Measurements from ENCODE around the gene NCMAP. TPM values are rescaled to one million over a fixed set of nuclear protein-coding genes. Genes with fewer than 3 reads are reported as not detected.

Gene NCMAP
- polyA plus RNA-seq, 1 experiment, result not detected

DNA sequence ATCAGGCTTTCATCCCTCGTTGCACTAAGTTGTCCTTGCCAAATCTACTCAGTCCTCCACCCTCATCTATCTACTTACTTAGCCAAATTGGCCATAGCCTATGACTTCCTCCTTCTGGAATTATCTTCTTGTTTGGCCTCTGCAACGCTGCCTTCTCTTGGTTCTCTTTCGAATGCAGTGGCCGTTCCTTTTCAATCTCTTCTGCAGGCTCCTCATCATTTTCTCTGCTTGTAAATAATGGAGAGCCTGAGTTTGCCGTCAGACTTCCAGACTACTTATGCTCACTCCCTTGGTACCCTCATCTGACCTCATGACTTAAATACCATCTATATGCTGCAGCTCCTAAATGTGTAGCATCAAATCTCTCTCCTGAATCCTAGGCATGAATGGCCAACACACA is 64.8 kb downstream of the NCMAP start:
- POLR2A ChIA-PET, result no interaction called here
- TF ChIP-seq, protein P1, sequence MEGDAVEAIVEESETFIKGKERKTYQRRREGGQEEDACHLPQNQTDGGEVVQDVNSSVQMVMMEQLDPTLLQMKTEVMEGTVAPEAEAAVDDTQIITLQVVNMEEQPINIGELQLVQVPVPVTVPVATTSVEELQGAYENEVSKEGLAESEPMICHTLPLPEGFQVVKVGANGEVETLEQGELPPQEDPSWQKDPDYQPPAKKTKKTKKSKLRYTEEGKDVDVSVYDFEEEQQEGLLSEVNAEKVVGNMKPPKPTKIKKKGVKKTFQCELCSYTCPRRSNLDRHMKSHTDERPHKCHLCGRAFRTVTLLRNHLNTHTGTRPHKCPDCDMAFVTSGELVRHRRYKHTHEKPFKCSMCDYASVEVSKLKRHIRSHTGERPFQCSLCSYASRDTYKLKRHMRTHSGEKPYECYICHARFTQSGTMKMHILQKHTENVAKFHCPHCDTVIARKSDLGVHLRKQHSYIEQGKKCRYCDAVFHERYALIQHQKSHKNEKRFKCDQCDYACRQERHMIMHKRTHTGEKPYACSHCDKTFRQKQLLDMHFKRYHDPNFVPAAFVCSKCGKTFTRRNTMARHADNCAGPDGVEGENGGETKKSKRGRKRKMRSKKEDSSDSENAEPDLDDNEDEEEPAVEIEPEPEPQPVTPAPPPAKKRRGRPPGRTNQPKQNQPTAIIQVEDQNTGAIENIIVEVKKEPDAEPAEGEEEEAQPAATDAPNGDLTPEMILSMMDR (IDR thresholded peaks at IDR 0.05; ENCODE audit: insufficient read depth, low read depth, low read length), result no peak
- DNase-seq (ENCODE audit: low read depth), result no peak
- Histone ChIP-seq H3K36me3 (ENCODE audit: control insufficient read depth, insufficient read depth, low read length) (no peaks in the 10 kb centered on the region), H3K4me3 (ENCODE audit: low read depth, low read length) (no peak overlapping the region), H3K27me3 (ENCODE audit: control insufficient read depth, insufficient read depth, low read length) (no peaks in the 10 kb centered on the region; the same call in 1 of the 2 replicates)
- CTCF ChIA-PET, result interaction anchor here (1.0 to 1.6 kb wide), 4 partner anchors 10 to 227 kb away, joined by 3 to 5 read pairs (median 4); no protein-coding TSS in a partner anchor

DNA sequence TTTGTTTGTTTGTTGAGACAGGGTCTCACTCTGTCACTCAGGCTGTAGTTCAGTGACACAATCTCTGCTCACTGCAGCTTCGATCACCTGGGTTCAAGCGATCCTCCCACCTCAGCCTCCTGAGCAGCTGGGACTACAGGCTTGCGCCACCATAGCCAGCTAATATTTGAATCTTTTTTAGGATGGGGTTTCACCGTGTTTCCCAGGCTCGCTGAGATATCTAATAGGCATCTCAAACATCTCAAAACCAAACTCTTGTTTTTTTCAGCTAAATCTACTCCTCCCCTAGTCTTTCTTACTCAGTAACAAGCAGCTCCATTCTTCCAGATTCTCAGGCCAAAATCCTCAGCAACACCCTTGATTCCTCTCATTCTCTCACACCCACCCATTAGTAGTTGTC is 65.2 kb downstream of the NCMAP start:
- TF ChIP-seq, protein P1 (IDR thresholded peaks at IDR 0.05; ENCODE audit: insufficient read depth, low read depth, low read length), result no peak
- H3K36me3 ChIP-seq (ENCODE audit: control insufficient read depth, insufficient read depth, low read length), result no peaks in the 10 kb centered on the region
- POLR2A ChIA-PET, result no interaction called here
- CTCF ChIA-PET, result interaction anchor here (0.6 to 1.9 kb wide), 7 partner anchors 10 to 228 kb away, joined by 3 to 6 read pairs (median 4); no protein-coding TSS in a partner anchor
- H3K4me3 ChIP-seq (ENCODE audit: low read depth, low read length), result no peak overlapping the region
- H3K27me3 ChIP-seq (ENCODE audit: control insufficient read depth, insufficient read depth, low read length), result no peaks in the 10 kb centered on the region; the same call in 1 of the 2 replicates
- DNase-seq (ENCODE audit: low read depth), result no peak

DNA sequence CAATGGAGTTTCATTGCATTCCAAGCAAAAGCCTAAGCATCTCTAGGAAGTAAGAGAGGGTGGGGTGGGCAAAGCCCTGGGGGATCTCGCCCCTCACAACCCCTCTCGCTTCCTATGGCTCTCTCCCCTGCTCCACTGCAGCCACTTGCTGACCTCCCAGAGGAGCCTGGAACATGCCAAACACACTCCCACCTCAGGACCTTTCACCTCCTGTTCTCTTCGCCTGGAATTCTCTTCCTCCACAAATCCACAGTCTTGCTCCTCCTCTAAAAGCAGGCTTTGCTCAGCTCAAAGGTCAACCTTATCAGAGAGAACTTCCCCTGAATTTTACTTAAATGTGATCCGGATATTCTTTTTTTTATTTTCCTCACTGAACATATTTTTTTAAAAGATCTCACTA is 66.3 kb downstream of the NCMAP start:
- H3K27me3 ChIP-seq (ENCODE audit: control insufficient read depth, insufficient read depth, low read length), result no peaks in the 10 kb centered on the region; the same call in 1 of the 2 replicates
- TF ChIP-seq, protein P1 (IDR thresholded peaks at IDR 0.05; ENCODE audit: insufficient read depth, low read depth, low read length), result no peak
- no peaks in the 10 kb centered on the region for H3K36me3 ChIP-seq (ENCODE audit: control insufficient read depth, insufficient read depth, low read length)
- ChIA-PET CTCF (interaction anchor here (0.6 to 1.9 kb wide), 3 partner anchors 14 to 423 kb away, joined by 4 to 6 read pairs (median 5); no protein-coding TSS in a partner anchor), POLR2A (no interaction called here)
- H3K4me3 ChIP-seq (ENCODE audit: low read depth, low read length), result no peak overlapping the region
- DNase-seq (ENCODE audit: low read depth), result no peak

DNA sequence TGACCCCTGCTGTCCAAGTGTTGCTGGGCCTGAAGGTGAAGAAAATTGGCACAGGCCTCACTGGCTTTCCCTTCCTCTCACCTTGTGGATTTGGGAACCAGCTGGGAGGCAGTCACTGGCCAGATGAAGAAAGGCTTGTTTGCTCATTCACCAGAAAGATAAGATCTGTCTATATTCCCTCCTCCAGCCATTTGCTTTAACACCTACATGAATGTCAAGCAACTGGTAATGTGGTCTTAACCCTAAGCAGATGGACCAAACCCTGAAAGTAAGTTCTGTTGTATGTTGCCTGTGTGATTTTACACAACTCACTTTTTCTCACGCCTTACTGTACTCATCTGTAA is 76.9 kb downstream of the NCMAP start:
- no peak overlapping the region for H3K4me3 ChIP-seq (ENCODE audit: low read depth, low read length)
- H3K27me3 ChIP-seq (ENCODE audit: control insufficient read depth, insufficient read depth, low read length), result no peaks in the 10 kb centered on the region
- no peaks in the 10 kb centered on the region for H3K36me3 ChIP-seq (ENCODE audit: control insufficient read depth, insufficient read depth, low read length)
- CTCF ChIA-PET, result interaction anchor here (0.9 to 6.7 kb wide), 7 partner anchors 9 to 483 kb away, joined by 3 to 80 read pairs (median 5); no protein-coding TSS in a partner anchor
- TF ChIP-seq, protein P1 (IDR thresholded peaks at IDR 0.05; ENCODE audit: insufficient read depth, low read depth, low read length), result no peak
- POLR2A ChIA-PET, result no interaction called here
- DNase-seq (ENCODE audit: low read depth), result no peak

DNA sequence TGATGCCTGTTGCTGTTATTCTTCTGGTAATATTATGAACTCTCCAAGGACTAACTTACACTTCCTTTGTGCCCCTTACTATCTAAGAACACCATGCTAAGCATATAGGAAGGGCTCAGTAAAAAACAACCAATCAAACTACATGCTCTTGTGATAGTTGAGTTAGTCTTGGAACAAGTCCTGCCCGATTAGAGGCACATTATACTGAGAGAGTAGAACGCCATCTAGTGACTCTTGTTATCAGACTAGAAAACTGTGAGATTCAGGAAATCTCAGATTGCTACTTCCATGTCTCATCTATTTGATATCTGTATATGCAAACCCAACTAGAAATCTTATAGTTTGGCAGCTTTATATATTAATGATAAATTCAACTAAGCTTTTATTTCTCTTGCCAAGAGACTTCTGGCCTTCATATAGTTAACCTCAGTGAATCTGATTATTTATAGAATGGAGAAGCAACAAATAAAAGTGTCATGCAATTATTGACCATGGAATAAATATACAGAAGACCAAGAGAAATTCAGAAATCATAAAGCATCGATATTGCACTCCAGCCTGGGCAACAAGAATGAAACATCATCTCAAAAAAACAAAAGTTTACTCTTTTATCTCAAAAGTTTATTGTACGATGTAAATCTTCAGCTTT is 79.4 kb downstream of the NCMAP start:
- Histone ChIP-seq H3K4me3 (ENCODE audit: low read depth, low read length) (no peak overlapping the region), H3K27me3 (ENCODE audit: control insufficient read depth, insufficient read depth, low read length) (no peaks in the 10 kb centered on the region), H3K36me3 (ENCODE audit: control insufficient read depth, insufficient read depth, low read length) (no peaks in the 10 kb centered on the region)
- ChIA-PET CTCF (interaction anchor here (0.6 to 6.7 kb wide), 12 partner anchors 13 to 485 kb away, joined by 3 to 80 read pairs (median 4); no protein-coding TSS in a partner anchor), POLR2A (no interaction called here)
- TF ChIP-seq, protein P1 (IDR thresholded peaks at IDR 0.05; ENCODE audit: insufficient read depth, low read depth, low read length), result peak; percentile 73
- DNase-seq (ENCODE audit: low read depth), result peak; percentile 26

All from BJ (cell line).